HL-60/S4 (cell line): ENCODE results near the gene AOPEP.

Experiments used
- in situ Hi-C: fragments of 300-500 bp; cut with MboI; formaldehyde crosslinking; loops from 2 replicates; pipeline ENCODE4 v1.14.3; 2022; ENCODE audit warnings: low sequenced_read_pairs

AOPEP gene

DNA sequence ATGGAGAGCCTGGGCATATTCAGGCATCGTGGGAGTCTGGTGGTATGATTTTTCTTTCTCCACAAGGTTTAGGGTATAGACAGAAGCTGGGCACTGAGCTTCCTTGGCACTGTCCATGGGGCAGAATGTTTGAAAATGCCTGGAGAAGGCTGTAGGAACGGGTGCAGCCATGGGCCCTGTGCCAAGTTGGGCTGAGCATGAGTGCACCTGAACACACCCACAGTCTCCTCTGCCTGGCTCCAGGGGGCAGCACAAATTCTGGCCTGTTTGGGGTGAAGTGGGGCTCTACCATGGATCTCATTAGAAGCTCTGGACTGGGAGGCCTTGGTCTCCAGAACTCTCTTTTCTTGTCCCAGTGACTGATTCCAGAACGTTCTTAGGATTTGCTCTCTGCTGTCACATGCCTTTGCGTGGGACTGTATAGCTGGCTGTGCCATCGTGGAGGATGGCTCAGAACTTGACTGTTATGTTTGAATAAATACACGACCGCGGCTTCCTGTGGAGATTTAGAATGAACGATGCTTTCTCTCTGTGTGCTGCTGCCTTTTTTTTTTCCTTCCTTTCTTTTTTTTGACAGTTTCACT is 361.3 kb downstream of the AOPEP start:
- in situ Hi-C loops, result no loop called here

GRCh38 chr9:95088421-95089161 is 362.1 kb downstream of the AOPEP start:
- in situ Hi-C loops, result no loop called here

GRCh38 chr9:95089257-95090022 is 362.9 kb downstream of the AOPEP start:
- in situ Hi-C loops, result no loop called here

GRCh38 chr9:95090023-95090791 is 363.7 kb downstream of the AOPEP start:
- in situ Hi-C loops, result no loop called here

- in situ Hi-C loops, result no loop called here
These were observed 364.5 kb downstream of the AOPEP start for GRCh38 chr9:95090871-95091577.

- in situ Hi-C loops, result no loop called here
These were observed 365.2 kb downstream of the AOPEP start for GRCh38 chr9:95091601-95092261.

- in situ Hi-C loops, result no loop called here
These were observed 366.0 kb downstream of the AOPEP start for GRCh38 chr9:95092262-95093072.

GRCh38 chr9:95093586-95093985 is 367.1 kb downstream of the AOPEP start:
- in situ Hi-C loops, result no loop called here

DNA sequence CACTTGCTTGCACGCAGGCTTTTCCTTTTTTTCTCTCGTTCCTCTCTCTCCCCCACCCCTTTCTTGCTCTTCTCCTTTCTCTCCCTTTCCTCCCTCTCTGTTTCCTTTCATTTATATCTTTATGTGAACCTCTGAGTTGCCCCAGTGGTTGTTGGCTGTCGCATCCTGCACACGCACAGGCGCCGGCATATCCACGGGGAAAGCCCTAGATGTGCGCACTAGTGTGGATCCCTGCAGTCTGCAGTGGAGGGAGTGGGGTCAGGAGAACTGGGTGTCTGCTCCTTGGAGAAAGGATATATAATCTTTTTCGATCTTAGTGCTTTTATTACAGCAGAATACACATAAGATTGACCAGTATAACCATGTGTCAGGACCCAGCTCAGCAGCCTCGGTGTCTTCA is 367.5 kb downstream of the AOPEP start:
- in situ Hi-C loops, result no loop called here

GRCh38 chr9:95095641-95096355 is 369.3 kb downstream of the AOPEP start:
- in situ Hi-C loops, result no loop called here

DNA sequence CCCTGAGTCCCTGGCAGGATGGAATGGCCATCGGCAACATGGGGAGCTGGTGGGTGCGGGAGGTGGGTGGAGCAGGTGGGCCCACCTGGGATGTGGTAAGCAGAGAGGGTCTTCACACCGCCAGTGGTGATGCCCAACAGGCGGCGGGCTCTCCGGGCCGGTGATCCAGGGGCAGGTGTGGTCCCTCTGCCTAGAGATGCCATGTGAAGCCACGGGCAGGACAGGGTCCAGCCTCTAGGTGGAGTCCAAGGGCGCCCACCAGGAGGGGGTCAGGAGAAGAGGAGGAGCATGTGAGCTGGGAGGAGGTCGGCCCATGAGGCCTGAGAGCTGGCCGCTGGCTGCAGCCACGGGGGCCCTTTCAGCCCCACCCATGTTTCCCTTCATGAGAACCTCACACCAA is 369.9 kb downstream of the AOPEP start:
- in situ Hi-C loops, result no loop called here

GRCh38 chr9:95096807-95097206 is 370.3 kb downstream of the AOPEP start:
- in situ Hi-C loops, result no loop called here

DNA sequence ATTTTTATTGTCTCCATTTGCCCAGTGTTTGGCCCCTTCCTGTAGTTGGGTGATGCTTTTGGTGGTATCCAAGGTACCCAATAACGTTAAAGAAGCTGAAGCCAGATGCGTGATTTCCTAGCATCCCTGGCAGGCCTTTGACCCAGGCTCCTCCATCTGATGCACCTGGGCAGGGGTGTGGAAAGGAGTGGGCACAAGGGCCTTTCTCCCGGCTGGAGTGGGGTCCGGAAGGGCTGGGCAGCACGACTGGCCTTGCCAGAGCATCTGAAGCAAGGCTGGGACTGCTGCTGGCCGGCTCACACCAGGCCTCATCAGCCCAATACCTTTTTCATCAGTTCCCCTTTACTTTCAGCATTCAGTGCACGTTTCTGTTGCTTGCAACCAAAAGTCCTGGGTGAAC is 370.8 kb downstream of the AOPEP start:
- in situ Hi-C loops, result no loop called here

GRCh38 chr9:95098391-95098921 is 372.0 kb downstream of the AOPEP start:
- in situ Hi-C loops, result no loop called here

- in situ Hi-C loops, result no loop called here
These were observed 373.0 kb downstream of the AOPEP start for GRCh38 chr9:95099321-95100070.

- in situ Hi-C loops, result no loop called here
These were observed 373.6 kb downstream of the AOPEP start for GRCh38 chr9:95100071-95100627.

- in situ Hi-C loops, result no loop called here
These were observed 374.8 kb downstream of the AOPEP start for GRCh38 chr9:95101326-95101725.
